ACC112 (cell line): ENCODE measurements around the gene CST1.
A peak's percentile ranks its signal among the peaks of the same experiment; 100 is the strongest.
"Not testable (repeated sequence)": the region's sequence is repeated elsewhere in the genome, so short reads cannot be mapped to it uniquely, and the experiment has no call there.

Experiments
- H2AFZ ChIP-seq: fragments of 200-600 bp; sonication (generic); one replicate; pipeline ENCODE4 v1.6.0; 2017; ENCODE audit warnings: antibody characterized with exemption, low read length; ENCODE audit not compliant: unreplicated experiment
- H3K27ac ChIP-seq: fragments of 200-600 bp; sonication (generic); 2 replicates; pipeline ENCODE4 v1.5.1; 2014; ENCODE audit warnings: low read depth, mild to moderate bottlenecking, antibody characterized with exemption, low read length, moderate library complexity
- H3K27me3 ChIP-seq: fragments of 200-600 bp; sonication (generic); 2 replicates; pipeline ENCODE4 v1.6.1; 2014; ENCODE audit warnings: mild to moderate bottlenecking, antibody characterized with exemption, low read length, moderate library complexity, mixed read lengths; ENCODE audit not compliant: insufficient read depth
- H3K36me3 ChIP-seq: fragments of 200-600 bp; sonication (generic); 2 replicates; pipeline ENCODE4 v1.6.1; 2016; ENCODE audit warnings: mild to moderate bottlenecking, antibody characterized with exemption, low read length, moderate library complexity, mixed read lengths; ENCODE audit not compliant: insufficient read depth
- H3K4me1 ChIP-seq: fragments of 200-600 bp; sonication (generic); one replicate; pipeline ENCODE4 v1.6.1; 2016; ENCODE audit warnings: low read length, mixed read lengths; ENCODE audit not compliant: insufficient read depth, unreplicated experiment, control insufficient read depth
- H3K4me3 ChIP-seq: fragments of 200-600 bp; sonication (generic); 2 replicates; pipeline ENCODE4 v1.5.1; 2014; ENCODE audit warnings: mild to moderate bottlenecking, low read depth, low read length
- H3K79me2 ChIP-seq: fragments of 200-600 bp; sonication (generic); one replicate; pipeline ENCODE4 v1.6.0; 2016; ENCODE audit warnings: low read length; ENCODE audit not compliant: control insufficient read depth, unreplicated experiment, insufficient read depth

Gene CST1

GRCh38 chr20:23711778-23712177 lies 39.0 kb downstream of the CST1 start:
- H3K27ac ChIP-seq, H3K36me3 ChIP-seq, H3K79me2 ChIP-seq, H2AFZ ChIP-seq, H3K4me3 ChIP-seq, H3K4me1 ChIP-seq: not testable (repeated sequence)
- H3K27me3 ChIP-seq = peaks cover 44% of the 10 kb centered on the region

GRCh38 chr20:23710771-23711170 lies 40.0 kb downstream of the CST1 start:
- no peak overlapping the region for H3K27ac ChIP-seq
- no peak overlapping the region for H3K4me3 ChIP-seq
- H3K4me1 ChIP-seq = no peaks in the 10 kb centered on the region
- H3K79me2 ChIP-seq = no peaks in the 10 kb centered on the region
- peaks cover 44% of the 10 kb centered on the region for H3K27me3 ChIP-seq
- no peak overlapping the region for H2AFZ ChIP-seq
- no peaks in the 10 kb centered on the region for H3K36me3 ChIP-seq

- Histone ChIP-seq H3K4me3 (no peak overlapping the region), H3K27ac (no peak overlapping the region), H3K4me1 (peaks cover 15% of the 10 kb centered on the region), H3K79me2 (no peaks in the 10 kb centered on the region), H3K27me3 (peaks cover 23% of the 10 kb centered on the region), H3K36me3 (no peaks in the 10 kb centered on the region), H2AFZ (no peak overlapping the region)
Observed at GRCh38 chr20:23705895-23706294, 44.8 kb downstream of the CST1 start.

GRCh38 chr20:23702021-23702420 lies 48.7 kb downstream of the CST1 start:
- no peak overlapping the region for H3K4me3 ChIP-seq
- H3K27ac ChIP-seq = no peak overlapping the region; the same call in 1 of the 2 replicates
- H3K79me2 ChIP-seq = no peaks in the 10 kb centered on the region
- H2AFZ ChIP-seq = peak overlapping the region; percentile 39
- H3K36me3 ChIP-seq = no peaks in the 10 kb centered on the region
- H3K4me1 ChIP-seq = peaks cover 15% of the 10 kb centered on the region
- H3K27me3 ChIP-seq = no peaks in the 10 kb centered on the region

GRCh38 chr20:23700931-23701330 lies 49.8 kb downstream of the CST1 start:
- Histone ChIP-seq H3K27ac (no peak overlapping the region), H3K36me3 (no peaks in the 10 kb centered on the region), H3K79me2 (no peaks in the 10 kb centered on the region), H3K4me1 (peaks cover 15% of the 10 kb centered on the region), H3K4me3 (no peak overlapping the region), H2AFZ (no peak overlapping the region), H3K27me3 (no peaks in the 10 kb centered on the region)

- H2AFZ ChIP-seq = no peak overlapping the region
- no peaks in the 10 kb centered on the region for H3K27me3 ChIP-seq
- H3K4me3 ChIP-seq = no peak overlapping the region
- H3K36me3 ChIP-seq = no peaks in the 10 kb centered on the region
- H3K79me2 ChIP-seq = no peaks in the 10 kb centered on the region
- H3K4me1 ChIP-seq = peaks cover 24% of the 10 kb centered on the region
- H3K27ac ChIP-seq = no peak overlapping the region
Observed at GRCh38 chr20:23697947-23698346, 52.8 kb downstream of the CST1 start.
